HAP-1 (cell line): Measurements from ENCODE around the gene KCNMB2.

Experiments used
- DNase-seq, 2 experiments: peaks; one replicate each; pipeline ENCODE4 v3.0.0-alpha.2; 2016 to 2020; ENCODE audit warnings: low spot score in 2 of 2
- H3K27me3 ChIP-seq: fragments of 250-450 bp; sonication (Bioruptor Pico); 2 replicates; pipeline ENCODE4 v1.5.1; 2020; ENCODE audit warnings: low read depth, mild to moderate bottlenecking, moderate library complexity
- H3K36me3 ChIP-seq: fragments of 250-450 bp; sonication (Bioruptor Pico); replicated peaks from 2 replicates; pipeline ENCODE4 v1.5.1; 2020; ENCODE audit warnings: mild to moderate bottlenecking
- H3K4me1 ChIP-seq: fragments of 250-450 bp; sonication (Bioruptor Pico); 2 replicates; pipeline ENCODE4 v1.5.1; 2020; ENCODE audit warnings: mild to moderate bottlenecking
- H3K4me3 ChIP-seq: fragments of 250-450 bp; sonication (Bioruptor Pico); 2 replicates; pipeline ENCODE4 v1.5.1; 2020; ENCODE audit warnings: mild to moderate bottlenecking, moderate library complexity
- H3K9me3 ChIP-seq: fragments of 250-450 bp; sonication (Bioruptor Pico); 2 replicates; pipeline ENCODE4 v1.5.1; 2020; ENCODE audit warnings: mild to moderate bottlenecking, moderate library complexity
- in situ Hi-C: fragments of 300-500 bp; cut with MboI; formaldehyde crosslinking; loops from 3 replicates; pipeline ENCODE4 v1.14.3; 2020; ENCODE audit warnings: low sequenced_read_pairs, inconsistent platforms, mixed read lengths

KCNMB2 gene

GRCh38 chr3:178794711-178795110 lies 258.5 kb downstream of the KCNMB2 start:
- Histone ChIP-seq H3K4me1 (no peaks in the 10 kb centered on the region), H3K36me3 (no peaks in the 10 kb centered on the region), H3K4me3 (no peak overlapping the region), H3K27me3 (no peaks in the 10 kb centered on the region), H3K9me3 (peaks cover 3% of the 10 kb centered on the region; the same call in 1 of the 2 replicates)
- in situ Hi-C loops = no loop called here
- DNase-seq = no peak

- H3K27me3 ChIP-seq = no peaks in the 10 kb centered on the region
- in situ Hi-C loops = no loop called here
- no peak overlapping the region for H3K4me3 ChIP-seq
- no peak for DNase-seq
- peaks cover 3% of the 10 kb centered on the region; the same call in 1 of the 2 replicates for H3K9me3 ChIP-seq
- no peaks in the 10 kb centered on the region for H3K36me3 ChIP-seq
- 0 out of 2 replicates have a peak, but pooled peaks cover 2% of the 10 kb centered on the region for H3K4me1 ChIP-seq
These were observed 259.1 kb downstream of the KCNMB2 start for GRCh38 chr3:178795349-178795748.

DNA sequence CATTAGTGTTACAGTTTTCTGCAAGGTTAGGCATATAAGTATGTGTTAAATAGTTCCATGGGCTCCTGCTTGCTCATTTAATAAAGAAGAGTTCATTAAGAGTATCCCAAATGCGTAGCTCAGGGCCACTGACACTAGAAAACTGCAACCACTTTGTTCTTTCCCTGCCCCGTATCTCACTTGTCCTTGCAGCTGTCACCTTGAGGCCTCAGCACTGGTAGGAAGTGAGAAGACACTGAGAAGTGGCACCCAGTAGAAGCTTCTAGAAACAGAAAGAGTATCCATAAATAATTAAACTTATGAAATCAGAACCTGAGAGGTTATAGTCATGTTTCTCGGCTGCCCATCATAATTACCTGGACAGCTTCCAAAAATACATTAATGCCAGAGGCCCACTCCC lies 266.0 kb downstream of the KCNMB2 start:
- Histone ChIP-seq H3K9me3 (no peaks in the 10 kb centered on the region), H3K36me3 (no peaks in the 10 kb centered on the region), H3K27me3 (no peaks in the 10 kb centered on the region), H3K4me3 (no peak overlapping the region), H3K4me1 (peaks cover 23% of the 10 kb centered on the region)
- no peak for DNase-seq
- in situ Hi-C loops = no loop called here

GRCh38 chr3:178802993-178803693 lies 266.9 kb downstream of the KCNMB2 start:
- peaks cover 23% of the 10 kb centered on the region for H3K4me1 ChIP-seq
- H3K27me3 ChIP-seq = no peaks in the 10 kb centered on the region
- DNase-seq = no peak
- H3K9me3 ChIP-seq = no peaks in the 10 kb centered on the region
- no peaks in the 10 kb centered on the region for H3K36me3 ChIP-seq
- in situ Hi-C loops = no loop called here
- H3K4me3 ChIP-seq = no peak overlapping the region

DNA sequence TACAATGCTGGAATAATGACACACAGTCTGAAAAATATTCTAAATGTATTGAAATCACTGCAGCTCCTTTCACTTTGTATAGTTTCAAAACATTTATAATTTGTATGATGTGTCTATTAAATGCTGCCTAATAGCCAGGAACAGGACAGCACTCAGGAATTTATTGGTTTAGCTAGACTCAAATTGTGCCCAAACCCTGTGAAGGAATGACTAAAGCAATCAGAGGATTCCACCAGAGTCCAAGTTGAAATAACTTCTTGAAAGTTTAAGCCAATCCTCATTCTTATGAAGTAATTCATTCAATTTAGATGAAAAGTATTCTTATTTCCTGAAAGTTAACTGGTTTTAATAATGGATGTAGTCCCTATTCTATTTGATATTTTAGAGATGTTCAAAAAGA lies 268.4 kb downstream of the KCNMB2 start:
- in situ Hi-C loops = no loop called here

DNA sequence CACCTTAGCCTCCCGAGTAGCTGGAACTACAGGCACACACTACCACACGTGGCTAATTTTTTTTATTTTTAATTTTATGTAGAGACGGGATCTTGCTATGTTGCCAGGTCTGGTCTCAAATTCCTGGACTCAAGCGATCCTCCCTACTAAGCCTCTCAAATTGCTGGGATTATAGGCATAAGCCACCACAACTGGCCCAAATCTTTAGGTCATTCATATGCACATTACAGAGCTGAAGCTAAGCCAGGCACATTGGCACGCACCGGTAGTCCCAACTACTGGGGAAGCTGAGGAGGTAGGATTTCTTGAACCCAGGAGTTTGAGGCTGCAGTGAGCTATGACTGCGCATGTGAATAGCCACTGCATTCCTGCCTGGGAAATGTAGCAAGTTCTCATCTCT lies 269.5 kb downstream of the KCNMB2 start:
- Histone ChIP-seq H3K36me3 (no peaks in the 10 kb centered on the region), H3K4me1 (peaks cover 18% of the 10 kb centered on the region)
- in situ Hi-C loops = no loop called here

More for the DNA sequence above, 268.4 kb downstream of the KCNMB2 start:
- H3K4me3 ChIP-seq = no peak overlapping the region
- peaks cover 23% of the 10 kb centered on the region for H3K4me1 ChIP-seq
- H3K27me3 ChIP-seq = no peaks in the 10 kb centered on the region
- DNase-seq = no peak
- no peaks in the 10 kb centered on the region for H3K36me3 ChIP-seq
- H3K9me3 ChIP-seq = no peaks in the 10 kb centered on the region

DNA sequence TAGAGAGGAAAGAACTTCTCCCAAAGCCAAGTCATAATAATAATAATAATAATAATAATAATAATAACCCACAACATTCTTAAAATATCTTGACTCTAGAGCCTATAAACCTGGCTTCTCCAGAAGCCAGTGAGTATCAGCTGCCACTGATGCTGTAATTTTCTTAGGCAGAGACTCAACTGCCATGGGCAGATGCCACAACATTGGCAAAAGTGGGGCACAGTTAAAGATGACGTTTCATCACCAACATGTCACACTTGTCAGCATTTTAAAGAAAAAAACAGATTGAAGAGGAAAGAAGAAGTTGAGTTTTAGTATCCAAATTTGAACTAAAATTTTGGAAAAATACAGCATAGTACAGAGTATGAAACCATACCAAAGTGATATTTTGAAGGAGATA lies 270.4 kb downstream of the KCNMB2 start:
- Histone ChIP-seq H3K9me3 (no peaks in the 10 kb centered on the region), H3K27me3 (no peaks in the 10 kb centered on the region), H3K36me3 (no peaks in the 10 kb centered on the region), H3K4me3 (no peak overlapping the region), H3K4me1 (peaks cover 18% of the 10 kb centered on the region)
- no peak for DNase-seq
- in situ Hi-C loops = no loop called here

More for the DNA sequence above, 269.5 kb downstream of the KCNMB2 start:
- Histone ChIP-seq H3K4me3 (no peak overlapping the region), H3K27me3 (no peaks in the 10 kb centered on the region), H3K9me3 (no peaks in the 10 kb centered on the region)
- DNase-seq = peak; percentile 51 to 54

DNA sequence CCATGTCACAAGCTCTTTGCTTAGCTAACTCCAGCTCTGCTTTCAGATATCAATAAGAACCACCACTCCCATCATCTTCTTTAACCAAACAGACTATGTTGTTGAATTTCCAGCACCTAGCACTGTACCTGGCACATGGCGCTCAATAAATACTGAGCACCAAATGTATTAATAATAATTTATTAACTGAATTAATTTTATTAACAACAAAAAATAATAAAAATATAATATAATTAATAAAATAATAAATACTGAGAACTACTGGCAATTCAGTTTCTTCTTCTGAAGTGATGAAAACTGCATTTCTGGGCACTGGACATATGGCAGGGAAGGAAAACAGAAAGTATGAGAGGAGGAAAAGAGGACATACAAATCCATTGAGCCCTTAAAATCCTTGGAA lies 271.5 kb downstream of the KCNMB2 start:
- Histone ChIP-seq H3K27me3 (no peaks in the 10 kb centered on the region), H3K9me3 (no peaks in the 10 kb centered on the region), H3K36me3 (no peaks in the 10 kb centered on the region), H3K4me3 (no peak overlapping the region), H3K4me1 (peaks cover 18% of the 10 kb centered on the region)
- in situ Hi-C loops = no loop called here
- DNase-seq = no peak

GRCh38 chr3:178808748-178809147 lies 272.5 kb downstream of the KCNMB2 start:
- Histone ChIP-seq H3K4me3 (no peak overlapping the region), H3K27me3 (no peaks in the 10 kb centered on the region), H3K9me3 (no peaks in the 10 kb centered on the region), H3K36me3 (no peaks in the 10 kb centered on the region), H3K4me1 (peaks cover 17% of the 10 kb centered on the region)
- in situ Hi-C loops = no loop called here
- DNase-seq = no peak

GRCh38 chr3:178810181-178810580 lies 273.9 kb downstream of the KCNMB2 start:
- in situ Hi-C loops = no loop called here
- H3K9me3 ChIP-seq = no peaks in the 10 kb centered on the region
- DNase-seq = no peak
- no peaks in the 10 kb centered on the region for H3K27me3 ChIP-seq
- no peaks in the 10 kb centered on the region for H3K36me3 ChIP-seq
- no peak overlapping the region for H3K4me3 ChIP-seq
- H3K4me1 ChIP-seq = peaks cover 5% of the 10 kb centered on the region

DNA sequence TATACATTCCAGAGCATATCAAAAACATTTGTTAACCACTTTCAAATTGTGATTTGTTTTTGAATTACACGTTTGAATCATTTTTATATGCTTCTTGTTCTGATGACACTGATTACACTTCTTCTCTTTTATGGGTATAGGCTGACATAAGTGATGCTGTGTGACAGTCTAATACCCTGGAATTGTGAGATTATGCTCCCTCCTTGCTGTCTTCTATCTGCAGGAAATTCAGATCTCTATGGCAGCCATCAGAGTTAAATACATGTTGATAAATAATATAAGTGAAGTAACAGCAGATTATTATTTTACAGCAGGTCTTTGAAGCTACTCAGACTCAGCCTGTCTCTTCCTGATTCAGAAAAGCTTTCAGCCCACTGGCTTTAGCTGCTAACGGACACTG lies 286.5 kb downstream of the KCNMB2 start:
- in situ Hi-C loops = no loop called here
- DNase-seq = no peak
- Histone ChIP-seq H3K4me1 (peaks cover 24% of the 10 kb centered on the region), H3K27me3 (no peaks in the 10 kb centered on the region), H3K4me3 (no peak overlapping the region), H3K36me3 (no peaks in the 10 kb centered on the region), H3K9me3 (no peaks in the 10 kb centered on the region)

GRCh38 chr3:178823150-178823549 lies 286.9 kb downstream of the KCNMB2 start:
- H3K4me3 ChIP-seq = no peak overlapping the region
- no peaks in the 10 kb centered on the region for H3K9me3 ChIP-seq
- DNase-seq = peak in 1 of 2 experiments; percentile 24
- H3K27me3 ChIP-seq = no peaks in the 10 kb centered on the region
- in situ Hi-C loops = no loop called here
- no peaks in the 10 kb centered on the region for H3K36me3 ChIP-seq
- peaks cover 24% of the 10 kb centered on the region for H3K4me1 ChIP-seq

- Histone ChIP-seq H3K36me3 (no peaks in the 10 kb centered on the region), H3K27me3 (no peaks in the 10 kb centered on the region), H3K4me1 (peaks cover 24% of the 10 kb centered on the region), H3K4me3 (no peak overlapping the region), H3K9me3 (no peaks in the 10 kb centered on the region)
- in situ Hi-C loops = no loop called here
- peak; percentile 58 for DNase-seq
These were observed 287.5 kb downstream of the KCNMB2 start for GRCh38 chr3:178823591-178824246.

DNA sequence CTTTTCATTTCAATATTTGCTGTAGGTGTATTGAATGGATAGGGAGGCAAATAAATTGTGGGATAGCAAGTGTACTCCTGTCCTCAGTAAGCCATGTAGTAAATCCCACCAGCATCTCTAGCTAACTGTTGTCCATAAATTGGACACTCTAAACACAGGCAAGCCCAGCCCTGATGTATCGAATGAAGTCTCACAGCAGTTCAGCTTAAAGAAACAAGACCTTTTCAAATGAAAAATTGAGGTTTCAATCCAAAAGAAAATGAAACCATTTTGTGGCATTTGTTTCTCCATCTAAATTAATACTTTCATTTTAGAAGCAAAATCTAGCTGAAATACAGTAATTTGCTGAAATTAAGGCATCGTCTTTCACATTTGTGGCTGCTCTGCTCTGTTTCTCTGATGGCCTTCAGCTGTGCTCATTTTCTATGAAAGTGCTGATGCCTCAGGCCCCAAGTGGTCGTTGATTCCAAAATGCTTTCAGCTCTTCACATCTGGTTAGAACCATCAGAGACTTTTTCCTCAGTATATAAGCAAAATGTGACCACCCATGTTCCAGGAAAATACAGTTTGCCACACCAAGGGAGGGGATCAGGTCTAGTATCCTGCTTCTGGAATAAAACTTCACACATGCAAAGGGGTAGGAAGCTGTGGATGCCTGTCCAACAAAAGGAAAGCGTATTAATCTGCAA lies 290.3 kb downstream of the KCNMB2 start:
- DNase-seq = peak; percentile 12 to 16
- Histone ChIP-seq H3K4me1 (peaks cover 24% of the 10 kb centered on the region), H3K27me3 (no peaks in the 10 kb centered on the region), H3K9me3 (no peaks in the 10 kb centered on the region), H3K4me3 (no peak overlapping the region), H3K36me3 (no peaks in the 10 kb centered on the region)
- in situ Hi-C loops = no loop called here
